GM18511 (cell line): Measurements from ENCODE around the gene SIRT1.
"Not testable (repeated sequence)": the region's sequence is repeated elsewhere in the genome, so short reads cannot be mapped to it uniquely, and the experiment has no call there.

Experiments
- ATAC-seq: cut with Tn5 transposase; IDR thresholded peaks from one replicate; pipeline ENCODE4 v1.9.1; 2021; ENCODE audit warnings: mild to moderate bottlenecking, moderate library complexity; ENCODE audit not compliant: unreplicated experiment

SIRT1 gene

DNA sequence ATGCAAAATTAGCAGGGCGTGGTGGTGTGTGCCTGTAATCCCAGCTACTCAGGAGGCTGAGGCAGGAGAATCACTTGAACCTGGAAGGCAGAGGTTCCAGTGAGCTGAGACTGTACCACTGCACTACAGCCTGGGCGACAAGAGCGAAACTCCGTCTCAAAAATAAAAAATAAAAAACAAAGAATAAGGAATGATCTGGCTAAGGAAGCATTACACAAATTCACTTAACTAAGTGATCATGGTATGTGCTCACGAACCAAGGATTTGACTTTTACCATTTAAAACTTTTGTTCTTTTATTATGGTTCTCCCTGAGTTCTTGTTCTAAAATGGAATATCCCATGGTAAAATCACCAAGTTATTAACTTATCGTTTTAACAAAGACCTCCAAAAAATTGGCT is 71.2 kb downstream of the SIRT1 start:
- no peak for ATAC-seq

- no peak for ATAC-seq
These were observed 75.5 kb downstream of the SIRT1 start for GRCh38 chr10:67959839-67960476.

DNA sequence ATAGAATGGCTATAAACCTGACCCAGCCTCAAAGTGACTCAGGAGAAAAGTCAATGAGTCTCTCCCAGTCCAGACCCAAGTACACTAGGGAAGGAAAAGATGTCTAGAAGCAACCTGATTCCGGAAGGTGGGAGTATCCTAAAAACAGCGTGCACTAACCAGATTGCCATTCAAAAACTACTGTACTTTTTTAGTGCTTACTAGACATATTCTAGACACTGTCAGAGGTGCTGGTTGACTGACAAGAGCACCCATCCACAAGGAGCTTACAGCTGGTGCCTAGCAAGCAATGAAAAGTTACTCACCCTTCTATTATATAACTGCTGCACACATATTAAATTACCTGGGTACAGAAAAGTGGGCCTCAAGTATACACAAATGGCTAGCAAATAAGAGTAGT is 81.0 kb downstream of the SIRT1 start:
- no peak for ATAC-seq

DNA sequence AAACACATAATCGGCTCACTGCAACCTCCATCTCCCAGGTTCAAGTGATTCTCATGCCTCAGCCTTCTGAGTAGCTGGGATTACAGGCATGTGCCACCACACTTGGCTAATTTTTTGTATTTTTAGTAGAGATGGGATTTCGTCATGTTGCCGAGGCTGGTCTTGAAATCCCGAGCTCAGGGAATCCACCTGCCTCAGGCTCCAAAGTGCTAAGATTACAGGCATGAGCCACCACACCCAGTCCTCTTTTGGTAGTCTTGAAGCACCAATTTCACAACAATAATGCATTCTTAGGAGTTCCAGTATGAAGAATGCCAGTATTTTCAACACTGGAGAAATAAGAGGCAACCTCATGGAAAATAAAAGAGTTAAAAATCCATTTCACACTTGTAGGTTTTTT is 81.6 kb downstream of the SIRT1 start:
- not testable (repeated sequence) for ATAC-seq
